ENCODE measurements around the gene EGFL7.

- TF ChIP-seq CTCF (IDR thresholded peaks at IDR 0.05) = no peak
- no peak for TF ChIP-seq POLR2A (IDR thresholded peaks at IDR 0.05)
- TF ChIP-seq POLR2AphosphoS5 (IDR thresholded peaks at IDR 0.05) = no peak
These were observed 29.7 kb downstream of the EGFL7 start for GRCh38 chr9:136692185-136693134.

Data from prostate gland (tissue), 2 donors.